Heart right ventricle (tissue), 16 donors: Measurements from ENCODE around the gene KCTD12. TPM values are rescaled to one million over a fixed set of nuclear protein-coding genes. Genes with fewer than 3 reads are reported as not detected.

Source experiments
- ATAC-seq, 8 donors: fragments of 200-7000 bp; cut with Tn5 transposase; one replicate each; pipeline ENCODE4 v1.9.1; 2020; ENCODE audit warnings: mild to moderate bottlenecking in 8 of 8, moderate library complexity in 8 of 8, moderate number of reproducible peaks in 1 of 8
- DNase-seq, 2 donors: peaks; one replicate each; pipeline ENCODE4 v3.0.0-alpha.2; 2020
- H3K27ac ChIP-seq, 10 donors: fragments of 200-600 bp; sonication (generic) in 2 of 10; one replicate each; pipeline versions ENCODE4 v1.5.0 to v1.8.0; 2020 to 2022; ENCODE audit warnings: mild to moderate bottlenecking in 3 of 10
- H3K27me3 ChIP-seq, 7 donors: fragments of 200-600 bp; one replicate each; pipeline ENCODE4 v1.8.0; 2021 to 2022; ENCODE audit warnings: mild to moderate bottlenecking in 2 of 7
- H3K36me3 ChIP-seq, 9 donors: fragments of 200-600 bp; sonication (generic) in 1 of 9; one replicate each; pipeline versions ENCODE4 v1.5.0 to v1.8.0; 2020 to 2022; ENCODE audit warnings: mild to moderate bottlenecking in 2 of 9
- H3K4me1 ChIP-seq, 9 donors: fragments of 200-600 bp; sonication (generic) in 1 of 9; one replicate each; pipeline versions ENCODE4 v1.5.0 to v1.8.0; 2020 to 2022; ENCODE audit warnings: mild to moderate bottlenecking in 4 of 9
- H3K4me3 ChIP-seq, 10 donors: fragments of 200-600 bp; sonication (generic) in 2 of 10; one replicate each; pipeline versions ENCODE4 v1.5.0 to v1.8.0; 2020 to 2022; ENCODE audit warnings: mild to moderate bottlenecking in 7 of 10, moderate library complexity in 2 of 10
- H3K9me3 ChIP-seq, 11 donors: fragments of 200-600 bp in 10 of 11; sonication (generic) in 2 of 11; one replicate each; pipeline versions ENCODE4 v1.5.0 to v1.8.0; 2013 to 2022; ENCODE audit warnings: mild to moderate bottlenecking in 2 of 11, control low read depth in 1 of 11, moderate library complexity in 1 of 11
- WGBS, 2 donors: extraction: QIAGEN DNeasy Blood & Tissue Kit; methylation state at CpG; one replicate each; pipeline ENCODE4 v1.1.7; 2013; ENCODE audit warnings: inconsistent platforms in 1 of 2; 5-methylcytosine and 5-hydroxymethylcytosine counted together
- intact Hi-C, 10 donors: fragments of 100-400 bp; cut with DNase I; formaldehyde crosslinking; loops; one replicate each; pipeline versions ENCODE4 v1.11.1 to v1.14.2; 2022
- polyA plus RNA-seq, 2 donors: library from polyadenylated mRNA; stranded (reverse); fragments of 200-250 nt; gene quantifications; one replicate each; pipeline ENCODE4 v1.2.3, GENCODE V29; 2013
- total RNA-seq, 10 donors: library from RNA; stranded (reverse); fragmentation: NEBNext Ultra II Directional in 3 of 10; extraction: Animal tissue kit (Norgen Biotek cat#: 25700) in 3 of 10; gene quantifications; one replicate each; pipeline versions ENCODE4 v1.2.1 to v1.2.4, GENCODE V29; 2021 to 2023
- TF ChIP-seq, protein P1 (sequence below), 9 donors: fragments of 200-600 bp; sonication (generic) in 2 of 9; IDR thresholded peaks; one replicate each; pipeline versions ENCODE4 v1.5.0 to v1.8.0; 2021 to 2022; ENCODE audit warnings: antibody characterized with exemption in 9 of 9, mild to moderate bottlenecking in 5 of 9, moderate library complexity in 1 of 9
- donor health status: Arrhythmogenic right ventricular cardiomyopathy.
- donor health status: ischemic (EF 13 %, LVEDD 7.1; RV severe dilation, severe dysfunction).
- donor health status: healthy with polysubstance abuse.
- donor health status: DM: no; HTN: yes; CAD: no.
- donor health status: DM: no; HTN: no; CAD: no.
- donor health status: ischemic (EF 25% LVEDD 6.9; RV normal size, moderate dysfunction).
- donor health status: ischemic (EF 25% LVEDD 5.7; RV mildly dilated, moderate dysfunction).
- donor health status: healthy.
- donor health status: DM: yes; HTN: yes; CAD: no.
- donor health status: Ischemic cardiomyopathy.
- donor health status: ischemic (EF 35%, LVEDD 5.7; RV mildly dilated, moderate dysfunction).
- donor health status: nonischemic (EF 11% LVEDD 7.7; RV severe dilation, severe dysfunction).
- donor health status: DM: yes; HTN: yes; CAD: no.
- donor health status: PGD.
- donor health status: ischemic (EF 29% LVEDD 5.4; RV normal size, mild dysfunction).
- donor health status: nonischemic (EF 23%, LVEDD 6.1; RV moderate dilation, normal function).

The KCTD12 gene
- total and polyA plus RNA-seq, 12 donors = 12.4 to 56.5 (median 32.4) TPM

DNA sequence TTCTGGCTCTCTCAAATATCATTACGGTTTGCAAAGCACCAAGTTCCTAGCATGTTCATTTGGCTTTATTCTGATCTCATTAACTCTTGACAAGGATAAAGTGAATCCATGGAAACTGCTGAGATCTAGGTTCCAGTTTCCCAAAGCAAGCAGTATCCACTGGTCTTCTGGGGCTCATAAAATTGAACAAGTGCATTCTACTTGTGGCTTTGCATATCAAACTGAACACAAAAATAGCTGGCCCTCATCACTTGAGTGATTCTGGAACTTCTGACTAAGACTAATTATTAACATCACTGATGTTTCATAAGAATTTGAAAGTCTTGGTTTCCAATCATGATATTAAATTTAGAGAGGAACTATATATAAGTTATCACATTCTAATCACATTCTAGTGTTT, 6.3 kb upstream of the KCTD12 start:
- TF ChIP-seq, protein P1, sequence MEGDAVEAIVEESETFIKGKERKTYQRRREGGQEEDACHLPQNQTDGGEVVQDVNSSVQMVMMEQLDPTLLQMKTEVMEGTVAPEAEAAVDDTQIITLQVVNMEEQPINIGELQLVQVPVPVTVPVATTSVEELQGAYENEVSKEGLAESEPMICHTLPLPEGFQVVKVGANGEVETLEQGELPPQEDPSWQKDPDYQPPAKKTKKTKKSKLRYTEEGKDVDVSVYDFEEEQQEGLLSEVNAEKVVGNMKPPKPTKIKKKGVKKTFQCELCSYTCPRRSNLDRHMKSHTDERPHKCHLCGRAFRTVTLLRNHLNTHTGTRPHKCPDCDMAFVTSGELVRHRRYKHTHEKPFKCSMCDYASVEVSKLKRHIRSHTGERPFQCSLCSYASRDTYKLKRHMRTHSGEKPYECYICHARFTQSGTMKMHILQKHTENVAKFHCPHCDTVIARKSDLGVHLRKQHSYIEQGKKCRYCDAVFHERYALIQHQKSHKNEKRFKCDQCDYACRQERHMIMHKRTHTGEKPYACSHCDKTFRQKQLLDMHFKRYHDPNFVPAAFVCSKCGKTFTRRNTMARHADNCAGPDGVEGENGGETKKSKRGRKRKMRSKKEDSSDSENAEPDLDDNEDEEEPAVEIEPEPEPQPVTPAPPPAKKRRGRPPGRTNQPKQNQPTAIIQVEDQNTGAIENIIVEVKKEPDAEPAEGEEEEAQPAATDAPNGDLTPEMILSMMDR (IDR thresholded peaks at IDR 0.05) = no peak
- Histone ChIP-seq H3K4me3 (no peak overlapping the region), H3K36me3 (no peaks in the 10 kb centered on the region), H3K9me3 (peaks cover 0 to 8% (median 0%) of the 10 kb centered on the region in 11 donors), H3K27ac (no peak overlapping the region), H3K4me1 (peaks cover 0 to 29% (median 3%) of the 10 kb centered on the region in 9 donors), H3K27me3 (peaks cover 0 to 11% (median 0%) of the 10 kb centered on the region in 7 donors)
- DNase-seq (no peak), ATAC-seq (no peak)
- intact Hi-C loops = loop anchor here in 1 of 10 donors (5.0 kb wide), 1 partner anchor 185 kb away; no protein-coding TSS in a partner anchor
- 74 to 78% methylated on average over 1 of the region's 1 CpG for WGBS, 2 donors

DNA sequence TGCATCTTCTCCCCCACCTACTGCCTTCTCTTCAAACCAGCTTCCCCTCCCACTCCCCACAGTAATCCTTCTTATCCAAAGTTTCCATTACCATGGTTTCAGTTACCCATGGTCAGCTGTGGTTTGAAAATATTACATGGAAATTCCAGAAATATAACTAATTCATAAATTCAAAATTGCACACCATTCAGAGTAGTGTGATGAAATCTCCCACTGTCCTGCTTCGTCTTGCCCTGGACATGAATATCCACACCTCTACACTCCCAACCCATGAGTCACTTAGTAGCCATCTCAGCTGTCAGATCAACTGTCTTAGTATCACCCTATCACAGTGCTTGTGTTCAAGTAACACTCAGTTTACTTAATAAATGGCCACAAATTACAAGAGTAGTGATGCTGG, 3.8 kb upstream of the KCTD12 start:
- intact Hi-C loops = loop anchor here in 1 of 10 donors (5.0 kb wide), 1 partner anchor 183 kb away; no protein-coding TSS in a partner anchor
- Histone ChIP-seq H3K27ac (no peak overlapping the region), H3K27me3 (peaks cover 0 to 11% (median 0%) of the 10 kb centered on the region in 7 donors), H3K9me3 (no peaks in the 10 kb centered on the region), H3K36me3 (no peaks in the 10 kb centered on the region), H3K4me1 (peaks cover 0 to 30% (median 9%) of the 10 kb centered on the region in 9 donors), H3K4me3 (no peak overlapping the region)
- 94 to 100% methylated on average over 1 of the region's 1 CpG for WGBS, 2 donors
- TF ChIP-seq, protein P1 (IDR thresholded peaks at IDR 0.05) = no peak
- ATAC-seq = no peak
- no peak for DNase-seq

DNA sequence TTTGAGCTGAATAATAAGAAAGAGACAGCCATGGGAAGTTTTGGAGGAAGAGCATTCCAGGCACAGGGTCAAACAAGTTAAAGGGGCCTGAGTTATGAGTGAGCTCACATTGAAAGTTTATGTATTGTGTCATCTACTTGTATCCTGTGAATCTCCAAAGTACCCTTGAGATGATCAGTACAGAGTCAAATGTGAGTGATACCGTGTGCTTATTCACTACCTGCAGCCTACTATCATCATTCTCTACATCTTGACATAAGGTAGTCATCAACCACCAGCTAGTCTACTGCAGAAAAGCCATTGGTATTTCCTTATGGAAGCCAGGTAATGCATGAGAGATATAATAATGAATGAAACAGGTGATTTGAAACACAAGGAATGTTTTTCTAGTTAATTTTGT, 3.0 kb upstream of the KCTD12 start:
- TF ChIP-seq, protein P1 (IDR thresholded peaks at IDR 0.05) = no peak
- 95 to 97% methylated on average over 1 of the region's 1 CpG for WGBS, 2 donors
- no peak overlapping the region for H3K27ac ChIP-seq

DNA sequence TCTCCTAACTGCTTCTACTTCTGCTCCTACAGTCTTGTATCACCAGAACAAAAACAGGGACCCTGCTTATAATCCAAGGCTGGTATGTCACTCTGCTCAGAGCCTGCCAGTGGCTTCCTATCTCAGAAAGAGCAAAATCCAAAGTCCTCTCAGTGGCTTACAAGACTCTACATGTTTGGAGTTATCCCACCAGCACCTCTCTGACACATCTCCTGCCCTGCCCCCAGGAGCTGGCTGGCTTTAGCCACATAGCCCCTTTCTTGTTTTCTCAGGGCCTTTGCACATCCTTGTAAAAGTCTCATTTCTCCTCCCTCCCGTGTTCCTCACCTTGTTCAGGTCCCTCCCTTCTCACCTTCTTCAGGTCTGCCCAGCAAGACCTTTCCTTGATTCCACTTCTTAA, 2.2 kb upstream of the KCTD12 start:
- Histone ChIP-seq H3K4me1 (peaks cover 0 to 28% (median 9%) of the 10 kb centered on the region in 9 donors), H3K27me3 (peaks cover 0 to 11% (median 0%) of the 10 kb centered on the region in 7 donors), H3K9me3 (no peaks in the 10 kb centered on the region), H3K4me3 (no peak overlapping the region), H3K27ac (no peak overlapping the region), H3K36me3 (no peaks in the 10 kb centered on the region)
- WGBS, 2 donors = 95 to 96% methylated on average over 1 of the region's 1 CpG
- ATAC-seq = no peak
- DNase-seq = no peak
- TF ChIP-seq, protein P1 (IDR thresholded peaks at IDR 0.05) = no peak
- intact Hi-C loops = loop anchor here in 7 of 10 donors (5.0 to 10.0 kb wide), 5 partner anchors 64 to 414 kb away; no protein-coding TSS in a partner anchor

More for the DNA sequence above, 3.0 kb upstream of the KCTD12 start:
- no peak overlapping the region for H3K4me3 ChIP-seq
- no peak for ATAC-seq
- peaks cover 0 to 11% (median 0%) of the 10 kb centered on the region in 7 donors for H3K27me3 ChIP-seq
- DNase-seq = no peak
- intact Hi-C loops = loop anchor here in 7 of 10 donors (5.0 to 10.0 kb wide), 5 partner anchors 64 to 414 kb away; no protein-coding TSS in a partner anchor
- H3K4me1 ChIP-seq = peaks cover 0 to 25% (median 9%) of the 10 kb centered on the region in 9 donors
- H3K36me3 ChIP-seq = no peaks in the 10 kb centered on the region
- H3K9me3 ChIP-seq = no peaks in the 10 kb centered on the region
